GM23338 (cell line): ENCODE results near the gene FAM193B. TPM values are rescaled to one million over a fixed set of nuclear protein-coding genes. Genes with fewer than 3 reads are reported as not detected.

ENCODE experiments used
- ATAC-seq: fragments of 200-7000 bp; cut with Tn5 transposase; 3 replicates; pipeline ENCODE4 v1.9.1; 2020
- DNase-seq: peaks from one replicate; pipeline ENCODE4 v3.0.0-alpha.2; 2015; ENCODE audit warnings: low spot score
- H2AFZ ChIP-seq: fragments of 200-600 bp; sonication (generic); 2 replicates; pipeline ENCODE4 v1.8.0; 2016; ENCODE audit warnings: antibody characterized with exemption, mild to moderate bottlenecking, moderate library complexity
- H3F3A ChIP-seq: fragments of 200-600 bp; sonication (generic); replicated peaks from 2 replicates; pipeline ENCODE4 v1.8.0; 2017; ENCODE audit warnings: antibody characterized with exemption, mixed run types, low read depth
- H3K27ac ChIP-seq: fragments of 200-600 bp; sonication (generic); 2 replicates; pipeline ENCODE4 v1.6.1; 2016; ENCODE audit warnings: low read depth
- H3K27me3 ChIP-seq: fragments of 200-600 bp; sonication (generic); 2 replicates; pipeline ENCODE4 v1.8.0; 2016; ENCODE audit warnings: mild to moderate bottlenecking, mixed run types, moderate library complexity; ENCODE audit not compliant: insufficient read depth
- H3K36me3 ChIP-seq: fragments of 200-600 bp; sonication (generic); 2 replicates; pipeline ENCODE4 v1.8.0; 2016; ENCODE audit warnings: mild to moderate bottlenecking; ENCODE audit not compliant: insufficient read depth
- H3K4me1 ChIP-seq: fragments of 200-600 bp; sonication (generic); 2 replicates; pipeline ENCODE4 v1.8.0; 2016; ENCODE audit warnings: mild to moderate bottlenecking, moderate library complexity; ENCODE audit not compliant: insufficient read depth
- H3K4me2 ChIP-seq: fragments of 200-600 bp; sonication (generic); 2 replicates; pipeline ENCODE4 v1.7.1; 2017; ENCODE audit warnings: mixed run types
- H3K4me3 ChIP-seq: fragments of 200-600 bp; sonication (generic); 2 replicates; pipeline ENCODE4 v1.6.1; 2016; ENCODE audit warnings: mixed run types
- H3K79me2 ChIP-seq: fragments of 200-600 bp; sonication (generic); replicated peaks from 2 replicates; pipeline ENCODE4 v1.8.0; 2017; ENCODE audit warnings: mild to moderate bottlenecking; ENCODE audit not compliant: insufficient read depth
- H3K9me2 ChIP-seq: fragments of 200-600 bp; sonication (generic); 2 replicates; pipeline ENCODE4 v1.8.0; 2017; ENCODE audit not compliant: insufficient read depth
- H4K20me1 ChIP-seq: fragments of 200-600 bp; sonication (generic); replicated peaks from 2 replicates; pipeline ENCODE4 v1.8.0; 2017; ENCODE audit warnings: mild to moderate bottlenecking; ENCODE audit not compliant: insufficient read depth
- H3K27ac Mint-ChIP-seq: 2 replicates; pipeline ENCODE4 v1.8.0; 2020; ENCODE audit warnings: inconsistent platforms, mild to moderate bottlenecking, moderate library complexity, mixed read lengths
- H3K27me3 Mint-ChIP-seq: 3 replicates; pipeline ENCODE4 v1.8.0; 2022; ENCODE audit warnings: low read depth, mild to moderate bottlenecking, moderate library complexity, mixed read lengths, inconsistent platforms; ENCODE audit not compliant: insufficient read depth, poor library complexity
- H3K36me3 Mint-ChIP-seq: 3 replicates; pipeline ENCODE4 v1.8.0; 2021; ENCODE audit warnings: low read depth, mild to moderate bottlenecking, inconsistent platforms, moderate library complexity, mixed read lengths
- H3K4me1 Mint-ChIP-seq: 3 replicates; pipeline ENCODE4 v1.8.0; 2020; ENCODE audit warnings: mild to moderate bottlenecking, inconsistent platforms, mixed read lengths
- H3K4me3 Mint-ChIP-seq: 3 replicates; pipeline ENCODE4 v1.8.0; 2021; ENCODE audit warnings: moderate library complexity, mild to moderate bottlenecking, inconsistent platforms, mixed read lengths
- H3K9me3 Mint-ChIP-seq: 3 replicates; pipeline ENCODE4 v1.8.0; 2020; ENCODE audit warnings: moderate library complexity, mild to moderate bottlenecking, inconsistent platforms, mixed read lengths
- CTCF ChIP-seq, 2 experiments: fragments of 200-600 bp in 1 of 2; sonication (generic) in 1 of 2; conservative IDR thresholded peaks; 2 replicates each; pipeline versions ENCODE4 v1.5.1 to v1.6.1; 2016 to 2017; ENCODE audit warnings: antibody characterized with exemption in 2 of 2, low read depth in 2 of 2, mild to moderate bottlenecking in 2 of 2, moderate library complexity in 1 of 2
- EZH2 ChIP-seq: fragments of 200-600 bp; sonication (generic); IDR thresholded peaks from one replicate; pipeline ENCODE4 v1.8.0; 2017; ENCODE audit warnings: antibody characterized with exemption, mild to moderate bottlenecking, low read depth; ENCODE audit not compliant: unreplicated experiment
- POLR2AphosphoS5 ChIP-seq: IDR thresholded peaks from 2 replicates; pipeline ENCODE4 v1.6.1; 2016; ENCODE audit warnings: antibody characterized with exemption, low read depth
- REST ChIP-seq: IDR thresholded peaks from one replicate; pipeline ENCODE4 v1.6.1; 2018; ENCODE audit warnings: antibody characterized with exemption; ENCODE audit not compliant: unreplicated experiment
- STAT1 ChIP-seq: IDR thresholded peaks from one replicate; pipeline ENCODE4 v1.6.1; 2016; ENCODE audit warnings: antibody characterized with exemption; ENCODE audit not compliant: unreplicated experiment
- ZNF462 ChIP-seq: fragments of 250-450 bp; sonication (Bioruptor Pico); IDR thresholded peaks from 2 replicates; pipeline ENCODE4 v1.5.0; 2020; ENCODE audit warnings: mild to moderate bottlenecking, moderate library complexity
- polyA plus RNA-seq: library from polyadenylated mRNA; unstranded; fragments of >200 nt; fragmentation: Nextera tagmentation; extraction: Ambion mirVana; gene quantifications from 2 replicates; pipeline ENCODE4 v1.2.1, GENCODE V29; 2016
- total RNA-seq: library from RNA; depleted of rRNA; stranded (reverse); fragments of >200 nt; shearing (Covaris generic); gene quantifications from 2 replicates; pipeline ENCODE4 v1.2.3, GENCODE V29; 2014

FAM193B gene
- total and polyA plus RNA-seq, 2 experiments from 2014 or later = 44.4 to 58.6 TPM

- ATAC-seq (peak; percentile 0), DNase-seq (peak; percentile 78)
- H3F3A ChIP-seq = peaks cover 37% of the 10 kb centered on the region; the same call in 1 of the 2 replicates
- H3K9me2 ChIP-seq = no peaks in the 10 kb centered on the region
- Mint-ChIP-seq H3K36me3 (peaks cover 36% of the 10 kb centered on the region), H3K9me3 (peaks cover 2% of the 10 kb centered on the region; the same call in 1 of the 3 replicates), H3K27me3 (peaks cover 42% of the 10 kb centered on the region), H3K4me1 (peaks cover 46% of the 10 kb centered on the region), H3K27ac (peak overlapping the region; percentile 84), H3K4me3 (peak overlapping the region; percentile 45; the same call in 1 of the 3 replicates)
- no peak for TF ChIP-seq ZNF462
- peak; percentile 7; the same call in 1 of the 2 replicates for TF ChIP-seq POLR2AphosphoS5
- TF ChIP-seq CTCF (conservative IDR thresholded peaks at IDR 0.05; ENCODE audit: low read depth in 2 of 2) = peak; percentile 31 to 62
- TF ChIP-seq EZH2 = no peak
- TF ChIP-seq STAT1 = no peak
- TF ChIP-seq REST = no peak
- peaks cover 39% of the 10 kb centered on the region for H3K4me1 ChIP-seq
- no peaks in the 10 kb centered on the region; the same call in 1 of the 2 replicates for H3K36me3 ChIP-seq
- H4K20me1 ChIP-seq = no peaks in the 10 kb centered on the region; the same call in none of the 2 replicates
- peaks cover 20% of the 10 kb centered on the region for H3K79me2 ChIP-seq
- H2AFZ ChIP-seq = no peak overlapping the region
- H3K4me3 ChIP-seq = peak overlapping the region; percentile 83; the same call in 1 of the 2 replicates
- H3K27me3 ChIP-seq = peaks cover 14% of the 10 kb centered on the region
- H3K4me2 ChIP-seq = peak overlapping the region; percentile 99; the same call in 1 of the 2 replicates
- peak overlapping the region; percentile 98 for H3K27ac ChIP-seq
These were observed 59.8 kb downstream of the FAM193B start for GRCh38 chr5:177494346-177495195.
